ENCODE results near the gene CKAP2L.

DNA sequence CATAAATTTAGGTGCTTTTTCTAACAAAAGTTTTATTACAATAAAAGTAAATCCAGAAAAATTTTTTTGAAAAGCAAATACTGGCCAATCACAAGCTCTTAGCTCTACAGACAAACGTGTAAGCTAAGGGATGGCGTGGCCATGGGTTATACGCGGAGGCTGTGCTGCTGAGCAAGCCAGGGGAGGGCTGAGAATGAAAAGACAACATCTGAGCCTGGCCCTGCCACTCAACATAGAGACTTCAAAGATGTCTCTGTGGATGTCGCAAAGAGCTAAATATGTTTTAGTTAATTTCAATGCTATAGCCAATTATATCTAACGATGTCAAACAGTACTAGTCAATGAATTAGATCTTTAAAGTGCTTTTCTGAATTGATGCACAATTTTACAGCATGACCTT lies 76.9 kb downstream of the CKAP2L start:
- TF ChIP-seq, protein P1, sequence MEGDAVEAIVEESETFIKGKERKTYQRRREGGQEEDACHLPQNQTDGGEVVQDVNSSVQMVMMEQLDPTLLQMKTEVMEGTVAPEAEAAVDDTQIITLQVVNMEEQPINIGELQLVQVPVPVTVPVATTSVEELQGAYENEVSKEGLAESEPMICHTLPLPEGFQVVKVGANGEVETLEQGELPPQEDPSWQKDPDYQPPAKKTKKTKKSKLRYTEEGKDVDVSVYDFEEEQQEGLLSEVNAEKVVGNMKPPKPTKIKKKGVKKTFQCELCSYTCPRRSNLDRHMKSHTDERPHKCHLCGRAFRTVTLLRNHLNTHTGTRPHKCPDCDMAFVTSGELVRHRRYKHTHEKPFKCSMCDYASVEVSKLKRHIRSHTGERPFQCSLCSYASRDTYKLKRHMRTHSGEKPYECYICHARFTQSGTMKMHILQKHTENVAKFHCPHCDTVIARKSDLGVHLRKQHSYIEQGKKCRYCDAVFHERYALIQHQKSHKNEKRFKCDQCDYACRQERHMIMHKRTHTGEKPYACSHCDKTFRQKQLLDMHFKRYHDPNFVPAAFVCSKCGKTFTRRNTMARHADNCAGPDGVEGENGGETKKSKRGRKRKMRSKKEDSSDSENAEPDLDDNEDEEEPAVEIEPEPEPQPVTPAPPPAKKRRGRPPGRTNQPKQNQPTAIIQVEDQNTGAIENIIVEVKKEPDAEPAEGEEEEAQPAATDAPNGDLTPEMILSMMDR (IDR thresholded peaks at IDR 0.05), result no peak
- TF ChIP-seq POLR2A (IDR thresholded peaks at IDR 0.05) (no peak), POLR2AphosphoS5 (IDR thresholded peaks at IDR 0.05) (no peak)

Measured in breast epithelium (tissue), 3 donors.